B cell (primary cell): ENCODE data around the gene ARMCX1. TPM values are rescaled to one million over a fixed set of nuclear protein-coding genes. Genes with fewer than 3 reads are reported as not detected.
A peak's percentile ranks its signal among the peaks of the same experiment; 100 is the strongest.
"Not testable (repeated sequence)": the region's sequence is repeated elsewhere in the genome, so short reads cannot be mapped to it uniquely, and the experiment has no call there.

Source experiments
- ATAC-seq: fragments of 200-7000 bp; cut with Tn5 transposase; one replicate; pipeline ENCODE4 v1.10.0; 2021; ENCODE audit warnings: low read depth, mild to moderate bottlenecking, moderate number of reproducible peaks, moderate library complexity
- CTCF ChIA-PET: fragments of 350-600 bp; sonication (Branson Sonifier 250); formaldehyde crosslinking; loops from one replicate; lab custom pipeline; 2021; ENCODE audit warnings: antibody characterized with exemption, inconsistent platforms; lab: Charles Lee
- POLR2A ChIA-PET: fragments of 350-600 bp; sonication (Branson Sonifier 250); formaldehyde crosslinking; loops from one replicate; lab custom pipeline; 2021; ENCODE audit warnings: antibody characterized with exemption; lab: Charles Lee
- DNase-seq: peaks from one replicate; pipeline ENCODE4 v3.0.0; 2013
- H2AFZ ChIP-seq: 2 replicates; pipeline ENCODE4 v1.6.1; 2012; ENCODE audit warnings: mild to moderate bottlenecking, low read depth, low read length; ENCODE audit not compliant: insufficient read depth, poor library complexity, severe bottlenecking
- H3K27ac ChIP-seq, 2 donors: 1 replicate in 1 of 2; 2 replicates in 1 of 2; pipeline ENCODE4 v1.5.1; 2012 to 2013; ENCODE audit warnings: low read length in 2 of 2, mild to moderate bottlenecking in 2 of 2, moderate library complexity in 1 of 2
- H3K27me3 ChIP-seq, 4 experiments: fragments of 200-600 bp in 1 of 4; sonication (generic) in 1 of 4; replicated peaks in 1 of 4; 1 replicate in 2 of 4; 2 replicates in 2 of 4; pipeline versions ENCODE4 v1.6.1 to v1.7.0; 2013 to 2016; ENCODE audit warnings: low read length in 3 of 4, mild to moderate bottlenecking in 2 of 4, mixed read lengths in 1 of 4, moderate library complexity in 1 of 4; ENCODE audit not compliant: insufficient read depth in 4 of 4, control insufficient read depth in 3 of 4; ENCODE audit errors: control extremely low read depth in 1 of 4
- H3K36me3 ChIP-seq, 2 experiments: replicated peaks in 1 of 2; 1 replicate in 1 of 2; 2 replicates in 1 of 2; pipeline versions ENCODE4 v1.6.1 to v1.7.1; 2013; ENCODE audit warnings: low read length in 1 of 2; ENCODE audit not compliant: insufficient read depth in 2 of 2, control insufficient read depth in 1 of 2; ENCODE audit errors: control extremely low read depth in 1 of 2, extremely low read depth in 1 of 2
- H3K4me1 ChIP-seq, 2 donors: fragments of 200-600 bp in 1 of 2; sonication (generic) in 1 of 2; 1 replicate in 1 of 2; 2 replicates in 1 of 2; pipeline versions ENCODE4 v1.5.1 to v1.6.1; 2013 to 2017; ENCODE audit warnings: low read length in 2 of 2; ENCODE audit not compliant: control insufficient read depth in 2 of 2, insufficient read depth in 2 of 2
- H3K4me2 ChIP-seq: replicated peaks from 2 replicates; pipeline ENCODE3; 2012; ENCODE audit warnings: mild to moderate bottlenecking, low read depth, low read length; ENCODE audit not compliant: poor library complexity, severe bottlenecking
- H3K4me3 ChIP-seq, 5 experiments: fragments of 200-600 bp in 1 of 5; sonication (generic) in 1 of 5; 1 replicate in 3 of 5; 2 replicates in 2 of 5; pipeline versions ENCODE4 v1.5.1 to v1.7.0; 2011 to 2016; ENCODE audit warnings: low read length in 4 of 5, mild to moderate bottlenecking in 4 of 5, low read depth in 2 of 5, control low read depth in 1 of 5, moderate library complexity in 1 of 5; ENCODE audit not compliant: insufficient read depth in 1 of 5; ENCODE audit errors: control extremely low read depth in 1 of 5, extremely low read depth in 1 of 5
- H3K79me2 ChIP-seq: fragments of 200-600 bp; sonication (generic); one replicate; pipeline ENCODE4 v1.6.0; 2016; ENCODE audit warnings: low read length; ENCODE audit not compliant: control insufficient read depth, insufficient read depth
- H3K9ac ChIP-seq: fragments of 200-600 bp; sonication (generic); 2 replicates; pipeline ENCODE4 v1.6.1; 2017; ENCODE audit warnings: mild to moderate bottlenecking, low read length, moderate library complexity
- H3K9me3 ChIP-seq, 3 donors: one replicate each; pipeline versions ENCODE4 v1.6.1 to v1.7.1; 2013; ENCODE audit warnings: low read length in 2 of 3; ENCODE audit not compliant: control insufficient read depth in 2 of 3, insufficient read depth in 1 of 3; ENCODE audit errors: control extremely low read depth in 1 of 3
- H4K20me1 ChIP-seq: 2 replicates; pipeline ENCODE4 v1.6.0; 2012; ENCODE audit warnings: mild to moderate bottlenecking, low read length; ENCODE audit not compliant: insufficient read depth, control insufficient read depth, poor library complexity, severe bottlenecking
- H3K27ac Mint-ChIP-seq: one replicate; pipeline ENCODE4 v1.8.0; 2021; ENCODE audit warnings: mixed read lengths
- H3K27me3 Mint-ChIP-seq: one replicate; pipeline ENCODE4 v1.8.0; 2021; ENCODE audit warnings: mixed read lengths
- H3K4me1 Mint-ChIP-seq: one replicate; pipeline ENCODE4 v1.8.0; 2021; ENCODE audit warnings: mixed read lengths
- H3K4me3 Mint-ChIP-seq: one replicate; pipeline ENCODE4 v1.8.0; 2021; ENCODE audit warnings: mixed read lengths
- H3K9me3 Mint-ChIP-seq: one replicate; pipeline ENCODE4 v1.8.0; 2022; ENCODE audit warnings: mixed read lengths; ENCODE audit not compliant: insufficient read depth
- CTCF ChIP-seq: fragments of 200-600 bp; IDR thresholded peaks from one replicate; pipeline ENCODE4 v1.8.0; 2022; ENCODE audit warnings: antibody characterized with exemption, mild to moderate bottlenecking
- EZH2 ChIP-seq: IDR thresholded peaks from 2 replicates; pipeline ENCODE4 v1.6.1; 2012; ENCODE audit warnings: borderline replicate concordance, low read depth, mild to moderate bottlenecking, moderate library complexity, low read length; ENCODE audit not compliant: insufficient read depth, poor library complexity, severe bottlenecking
- WGBS: methylation state at CpG from one replicate; pipeline ENCODE4 v1.1.5; 2013; ENCODE audit warnings: missing lambda C conversion rate; ENCODE audit not compliant: insufficient coverage; 5-methylcytosine and 5-hydroxymethylcytosine counted together
- intact Hi-C: fragments of 100-400 bp; cut with micrococcal nuclease; formaldehyde crosslinking; loops from one replicate; pipeline ENCODE4 v1.10.0; 2022
- polyA minus RNA-seq: library from RNA; depleted of rRNA, polyadenylated mRNA; stranded (reverse); fragments of >200 nt; gene quantifications from 2 replicates; pipeline ENCODE4 v1.2.3, GENCODE V29; 2012
- polyA plus RNA-seq: library from polyadenylated mRNA; depleted of rRNA; stranded (reverse); fragments of >200 nt; gene quantifications from 2 replicates; pipeline ENCODE4 v1.2.3, GENCODE V29; 2012
- total RNA-seq, 2 donors: library from RNA; stranded (reverse); fragments of 120-200 nt in 1 of 2; gene quantifications; 1 replicate in 1 of 2; 2 replicates in 1 of 2; pipeline versions ENCODE4 v1.2.3 to v1.2.4, GENCODE V29; 2013 to 2022

The ARMCX1 gene
- total RNA-seq: 0.17 TPM in 2 replicates
- 1.9 TPM for total RNA-seq (2013)
- polyA plus RNA-seq: 0.27 and 0.92 TPM in 2 replicates
- polyA minus RNA-seq: 0.36 TPM in 1 of 2 replicates, not detected in the other

DNA sequence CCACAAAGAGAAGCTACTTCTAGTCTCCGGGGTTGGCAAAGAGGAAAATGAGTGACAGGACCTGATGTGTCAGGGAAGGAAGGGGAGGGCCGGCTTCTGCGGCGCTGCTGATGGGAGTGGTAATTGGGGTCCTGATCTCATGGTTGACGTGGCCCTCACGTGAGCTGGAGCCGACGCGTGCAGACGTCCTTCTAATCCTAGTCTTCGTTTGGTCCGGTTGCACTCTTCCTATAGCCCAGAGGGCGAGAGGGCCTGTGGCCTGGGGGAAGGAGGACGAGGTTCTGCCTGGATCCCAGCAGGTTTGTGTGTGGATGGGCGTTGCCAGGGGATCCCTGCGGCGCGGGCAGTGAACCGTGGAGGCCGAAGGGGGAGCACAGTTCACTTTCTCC is at the start of gene ARMCX1:
Gene ARMCX1 (plus strand): TSS at position 186 of the 389 bp plus-strand sequence. CDS start 2,384 bp downstream, outside the sequence.
- Mint-ChIP-seq H3K4me3 (peak within 1 kb of the TSS; percentile 64), H3K27me3 (peaks cover 17% of the 10 kb centered on the region), H3K9me3 (no peaks in the 10 kb centered on the region), H3K4me1 (peaks cover 10% of the 10 kb centered on the region), H3K27ac (no peak within 1 kb of the TSS)
- intact Hi-C loops: no loop called here
- POLR2A ChIA-PET: no interaction called here
- H3K27me3 ChIP-seq: peaks cover 0 to 5% (median 1%) of the 10 kb centered on the region in 4 experiments
- 1% methylated on average over 12 of the region's 20 CpGs for WGBS
- CTCF ChIA-PET: no interaction called here
- no peak for TF ChIP-seq CTCF
- TF ChIP-seq EZH2: no peak
- H3K9ac ChIP-seq: peak within 1 kb of the TSS; percentile 25
- no peak within 1 kb of the TSS for H3K27ac ChIP-seq
- no peaks in the 10 kb centered on the region for H3K9me3 ChIP-seq
- H4K20me1 ChIP-seq: no peaks in the 10 kb centered on the region
- DNase-seq: peak; percentile 25
- peak within 1 kb of the TSS; percentile 5 to 43 (median 15) for H3K4me3 ChIP-seq
- no peaks in the 10 kb centered on the region for H3K79me2 ChIP-seq
- H2AFZ ChIP-seq: peak within 1 kb of the TSS; percentile 62
- peaks cover 5 to 13% of the 10 kb centered on the region in 2 donors for H3K4me1 ChIP-seq
- peak within 1 kb of the TSS; percentile 68 for H3K4me2 ChIP-seq
- H3K36me3 ChIP-seq: no peaks in the 10 kb centered on the region
- peak; percentile 14 for ATAC-seq

- H4K20me1 ChIP-seq, DNase-seq, H3K4me2 ChIP-seq, H3K9ac ChIP-seq, H3K27me3 Mint-ChIP-seq, H3K9me3 Mint-ChIP-seq, intact Hi-C loops, H3K4me1 ChIP-seq, H3K27me3 ChIP-seq, H3K4me3 Mint-ChIP-seq, H3K36me3 ChIP-seq, H3K79me2 ChIP-seq, H3K27ac Mint-ChIP-seq, H2AFZ ChIP-seq, CTCF ChIA-PET, H3K9me3 ChIP-seq, H3K27ac ChIP-seq, ATAC-seq, H3K4me1 Mint-ChIP-seq, POLR2A ChIA-PET, H3K4me3 ChIP-seq: not testable (repeated sequence)
- WGBS: no CpG with 5 or more reads among the region's 1 CpG
Observed at GRCh38 chrX:101502929-101503328, 47.4 kb upstream of the ARMCX1 start.
